GM18511 (cell line): ENCODE results near the gene ZNRF4.
"Not testable (repeated sequence)": the region's sequence is repeated elsewhere in the genome, so short reads cannot be mapped to it uniquely, and the experiment has no call there.

Source experiments
- ATAC-seq: cut with Tn5 transposase; IDR thresholded peaks from one replicate; pipeline ENCODE4 v1.9.1; 2021; ENCODE audit warnings: mild to moderate bottlenecking, moderate library complexity; ENCODE audit not compliant: unreplicated experiment

The ZNRF4 gene

GRCh38 chr19:5472286-5472685 is 17.1 kb downstream of the ZNRF4 start:
- ATAC-seq: no peak

- no peak for ATAC-seq
Measured at GRCh38 chr19:5473646-5474045, 18.4 kb downstream of the ZNRF4 start.

GRCh38 chr19:5477451-5478215 is 22.4 kb downstream of the ZNRF4 start:
- no peak for ATAC-seq

- no peak for ATAC-seq
Measured at GRCh38 chr19:5478241-5478924, 23.2 kb downstream of the ZNRF4 start.

GRCh38 chr19:5478925-5479588 is 23.8 kb downstream of the ZNRF4 start:
- no peak for ATAC-seq

GRCh38 chr19:5479958-5480357 is 24.7 kb downstream of the ZNRF4 start:
- ATAC-seq: no peak

GRCh38 chr19:5480427-5480836 is 25.2 kb downstream of the ZNRF4 start:
- no peak for ATAC-seq

- no peak for ATAC-seq
Measured at GRCh38 chr19:5481957-5482356, 26.7 kb downstream of the ZNRF4 start.

GRCh38 chr19:5484398-5485285 is 29.4 kb downstream of the ZNRF4 start:
- no peak for ATAC-seq

GRCh38 chr19:5485286-5485636 is 30.0 kb downstream of the ZNRF4 start:
- no peak for ATAC-seq

- ATAC-seq: not testable (repeated sequence)
Measured at GRCh38 chr19:5485658-5486057, 30.4 kb downstream of the ZNRF4 start.

GRCh38 chr19:5487222-5487621 is 32.0 kb downstream of the ZNRF4 start:
- ATAC-seq: no peak

GRCh38 chr19:5489551-5489950 is 34.3 kb downstream of the ZNRF4 start:
- no peak for ATAC-seq

GRCh38 chr19:5491565-5491964 is 36.3 kb downstream of the ZNRF4 start:
- no peak for ATAC-seq

GRCh38 chr19:5492281-5492634 is 37.0 kb downstream of the ZNRF4 start:
- no peak for ATAC-seq

GRCh38 chr19:5492635-5493409 is 37.6 kb downstream of the ZNRF4 start:
- no peak for ATAC-seq

- no peak for ATAC-seq
Measured at GRCh38 chr19:5494773-5495172, 39.6 kb downstream of the ZNRF4 start.

- no peak for ATAC-seq
Measured at GRCh38 chr19:5495792-5496191, 40.6 kb downstream of the ZNRF4 start.

- no peak for ATAC-seq
Measured at GRCh38 chr19:5497297-5497696, 42.1 kb downstream of the ZNRF4 start.

GRCh38 chr19:5498830-5499550 is 43.8 kb downstream of the ZNRF4 start:
- no peak for ATAC-seq
